AG20443 (cell line): Measurements from ENCODE around the gene PLA2G2C.
A peak's percentile ranks its signal among the peaks of the same experiment; 100 is the strongest.

Experiments
- DNase-seq: peaks from one replicate; pipeline ENCODE4 v3.0.0; 2012; ENCODE audit warnings: low spot score, mixed read lengths

Gene PLA2G2C

DNA sequence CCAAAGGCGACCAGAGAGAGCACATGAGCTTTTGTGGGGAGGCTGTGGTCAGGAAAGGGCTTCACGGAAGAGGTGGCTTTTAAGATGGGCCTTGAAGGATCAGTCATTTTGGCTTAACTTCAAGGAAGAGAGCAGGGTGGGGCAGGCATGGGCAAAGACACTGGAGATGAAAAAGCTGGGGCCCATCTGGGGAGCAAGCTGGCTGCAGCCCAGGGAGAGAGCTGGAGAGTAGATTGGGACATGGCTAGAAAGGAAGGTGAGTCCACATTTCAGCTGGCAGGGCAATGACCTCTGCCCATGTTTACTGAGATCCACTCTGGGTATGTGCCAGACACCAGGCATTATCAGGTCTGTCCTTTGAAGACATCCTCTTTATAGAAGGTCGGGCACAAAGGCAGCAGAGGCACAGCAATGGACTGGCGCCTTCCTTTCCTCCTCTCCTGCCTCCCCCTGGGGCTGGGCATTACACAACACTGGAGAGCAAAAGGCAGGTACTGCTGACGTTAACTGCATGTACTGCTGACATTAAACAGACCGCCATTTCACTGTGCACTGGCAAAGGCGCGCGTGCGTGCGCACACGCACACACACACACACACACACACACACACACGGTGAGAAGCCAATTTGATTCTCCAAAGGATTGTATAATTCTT is 2.6 kb downstream of the PLA2G2C start:
- no peak for DNase-seq

DNA sequence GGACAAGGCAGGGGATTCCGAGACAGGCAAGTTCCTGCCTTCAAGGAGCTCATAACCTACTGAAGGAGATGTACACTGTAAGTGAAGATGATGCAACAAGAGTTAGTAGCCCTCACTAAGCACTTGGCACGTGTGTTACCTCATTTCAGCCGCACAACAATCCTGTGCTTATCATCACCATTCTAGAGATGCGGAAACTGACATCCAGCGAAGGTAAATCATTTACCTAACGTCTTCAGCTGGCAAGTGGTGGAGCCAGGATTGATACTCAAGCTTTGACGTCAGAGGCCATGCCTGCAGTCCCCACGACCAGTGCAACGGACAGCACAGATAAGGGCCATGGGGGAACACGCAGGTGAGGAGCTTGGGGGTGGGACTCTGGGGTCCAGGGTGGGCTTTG is 3.3 kb downstream of the PLA2G2C start:
- DNase-seq, result no peak

GRCh38 chr1:20182415-20182814 is 3.9 kb downstream of the PLA2G2C start:
- no peak for DNase-seq

DNA sequence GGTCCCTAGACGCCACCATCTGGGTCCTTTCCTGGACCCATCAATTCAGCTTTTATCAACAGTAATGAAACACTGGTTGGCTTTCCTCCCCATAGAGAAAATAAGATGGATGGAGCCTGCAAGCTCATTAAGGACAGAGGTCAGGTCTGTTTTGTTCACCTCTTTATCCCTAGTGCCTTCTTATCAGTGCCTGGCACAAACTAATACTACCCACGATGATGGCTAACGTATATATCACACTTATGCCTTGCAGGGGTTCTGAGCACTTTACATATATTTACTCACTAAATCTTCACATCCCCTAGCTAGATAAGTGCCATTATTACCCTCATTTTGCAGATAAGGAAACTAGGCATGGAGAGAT is 5.5 kb downstream of the PLA2G2C start:
- no peak for DNase-seq

DNA sequence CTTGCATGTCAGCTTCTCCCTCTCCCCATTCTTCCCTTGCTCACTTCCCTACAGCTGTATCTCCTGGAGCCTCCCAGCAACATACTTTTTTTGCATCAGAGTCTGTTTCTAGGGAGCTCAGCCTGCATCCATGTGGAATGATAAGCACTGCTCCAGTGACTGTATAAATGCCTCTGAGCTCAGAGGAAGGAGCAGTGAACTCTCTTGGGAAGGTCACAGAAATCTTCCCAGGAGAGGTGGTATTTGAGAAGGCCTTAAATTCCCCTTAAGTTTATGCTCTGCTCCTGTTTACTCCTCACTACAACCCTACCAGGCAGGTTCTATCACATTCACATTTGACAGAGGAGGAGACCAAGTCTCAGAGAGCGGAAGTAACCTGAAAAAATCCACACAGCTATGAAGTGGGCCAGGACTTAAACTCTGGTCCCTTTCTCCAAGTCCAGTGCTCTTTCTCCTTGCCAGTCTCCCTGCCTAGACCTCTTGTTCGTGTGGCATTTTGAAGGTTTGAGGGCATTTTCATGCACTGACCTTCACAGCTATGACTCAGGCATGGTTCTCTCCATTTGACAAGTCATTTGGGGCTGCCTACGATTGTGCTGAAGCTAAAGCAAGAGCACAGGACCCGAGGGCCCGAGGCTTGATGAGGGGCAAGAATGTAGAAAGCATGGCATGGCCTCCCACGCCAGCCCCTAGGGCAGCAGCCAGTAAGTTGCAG is 6.0 kb downstream of the PLA2G2C start:
- DNase-seq, result no peak

GRCh38 chr1:20179371-20180128 is 6.8 kb downstream of the PLA2G2C start:
- DNase-seq, result no peak

GRCh38 chr1:20178634-20179370 is 7.5 kb downstream of the PLA2G2C start:
- no peak for DNase-seq

- DNase-seq, result no peak
These were observed 11.2 kb downstream of the PLA2G2C start for GRCh38 chr1:20174937-20175666.

DNA sequence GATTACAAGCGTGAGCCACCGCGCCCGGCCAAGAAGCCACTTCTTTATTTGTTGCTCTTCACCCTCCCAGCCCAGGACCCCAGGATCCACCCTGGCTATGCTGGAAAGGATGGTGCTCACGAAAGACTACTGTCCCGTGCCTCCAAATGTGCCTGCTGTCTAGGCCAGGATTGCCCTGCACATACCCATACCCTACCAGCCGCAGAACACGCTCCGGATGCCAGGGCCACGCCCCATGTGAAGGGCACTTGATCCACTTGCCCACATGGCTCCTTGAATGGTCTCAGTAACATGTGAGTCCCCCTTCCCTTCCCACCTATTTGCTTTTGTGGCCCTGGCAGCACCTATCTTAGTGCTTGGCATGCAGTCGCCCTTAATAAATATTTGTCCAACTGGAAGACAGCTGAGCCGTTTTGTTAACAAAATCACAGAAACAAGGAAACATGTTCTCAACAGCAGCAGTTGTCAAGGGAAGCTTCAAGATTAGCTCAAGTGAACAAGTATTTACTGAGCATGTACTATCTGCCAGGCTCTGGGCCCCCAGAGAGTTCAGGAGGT is 14.2 kb downstream of the PLA2G2C start:
- no peak for DNase-seq

DNA sequence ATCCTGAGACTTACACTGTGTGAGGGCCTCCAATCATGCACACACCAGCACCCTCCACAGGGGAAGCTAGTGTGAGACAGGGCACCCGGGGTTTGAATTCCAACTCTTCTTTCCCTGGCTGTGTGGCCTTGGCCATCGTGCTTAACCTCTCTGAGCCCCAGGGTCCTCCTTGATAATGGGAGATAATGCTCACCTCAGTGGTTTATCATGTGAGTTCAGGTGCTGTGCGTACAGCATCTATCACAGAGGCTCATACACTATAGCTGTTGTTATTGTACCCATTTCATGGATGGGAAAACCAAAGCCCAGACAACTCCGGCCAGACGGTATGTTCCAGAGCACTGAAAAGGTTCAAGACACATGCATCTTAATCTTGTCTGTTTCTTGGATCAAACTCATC is 16.4 kb downstream of the PLA2G2C start:
- no peak for DNase-seq

DNA sequence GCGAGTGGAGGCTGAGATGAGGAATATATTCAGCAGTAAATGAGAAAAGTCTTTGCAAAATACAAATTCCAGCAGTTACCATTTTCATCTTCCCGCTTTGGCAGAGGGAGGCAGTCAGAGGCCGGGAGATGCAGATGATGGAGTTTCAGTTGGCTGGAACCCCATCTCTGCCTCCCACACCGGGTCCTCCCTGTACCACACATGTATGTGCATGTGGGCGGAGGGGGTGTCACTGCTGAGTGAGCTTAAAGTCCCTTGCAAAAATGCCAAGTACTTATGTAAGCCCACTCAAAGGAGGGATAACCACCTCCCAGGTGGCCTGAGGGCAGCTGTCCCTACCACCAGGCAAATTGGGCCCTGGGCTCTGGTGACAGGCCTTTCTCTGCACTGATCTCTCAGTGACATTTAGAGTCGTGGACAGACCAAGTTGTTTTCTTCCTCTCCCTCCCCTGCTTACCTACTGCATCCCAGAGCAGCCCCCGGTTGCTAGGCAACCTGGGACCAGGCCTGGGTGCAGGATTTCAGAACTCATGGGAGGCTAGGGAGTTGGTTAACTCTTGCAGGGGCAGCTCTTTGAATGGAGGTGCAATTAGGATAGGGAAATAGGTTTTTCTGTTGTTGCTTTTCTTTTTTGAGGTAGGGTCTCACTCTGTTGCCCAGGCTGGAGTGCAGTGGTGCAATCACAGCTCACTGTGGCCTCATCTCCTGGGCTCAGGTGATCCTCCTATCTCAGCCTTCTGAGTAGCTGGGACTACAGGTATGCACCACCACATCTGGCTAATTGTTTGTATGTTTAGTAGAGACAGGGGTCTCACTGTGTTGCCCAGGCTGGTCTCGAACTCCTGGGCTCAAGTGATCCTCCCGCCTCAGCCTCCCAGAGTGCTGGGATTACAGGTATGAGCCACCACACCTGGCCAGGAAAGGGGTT is 17.5 kb downstream of the PLA2G2C start:
- no peak for DNase-seq

DNA sequence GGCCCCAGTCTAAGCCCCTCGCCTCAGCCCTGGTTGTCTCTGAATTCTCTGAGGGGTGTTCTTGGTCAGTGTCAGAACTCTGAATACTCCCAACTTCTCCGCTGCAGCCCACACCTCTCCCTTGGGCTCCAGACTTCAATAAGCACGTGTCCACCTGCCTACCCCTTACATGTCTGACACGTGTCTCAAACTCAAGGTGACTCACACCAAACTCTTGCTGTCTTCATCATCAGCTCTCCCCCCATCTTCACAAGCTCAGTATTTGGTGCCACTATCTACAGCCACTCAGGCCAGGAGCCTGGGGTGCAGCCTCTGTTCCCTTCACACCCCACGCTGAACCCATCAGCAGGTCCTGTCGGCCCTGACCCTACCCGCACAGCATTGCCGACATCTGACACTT is 19.2 kb downstream of the PLA2G2C start:
- DNase-seq, result no peak

GRCh38 chr1:20166051-20166450 is 20.3 kb downstream of the PLA2G2C start:
- DNase-seq, result no peak

- peak; percentile 39 for DNase-seq
These were observed 20.8 kb downstream of the PLA2G2C start for GRCh38 chr1:20165522-20165951.

GRCh38 chr1:20164694-20165202 is 21.6 kb downstream of the PLA2G2C start:
- no peak for DNase-seq

DNA sequence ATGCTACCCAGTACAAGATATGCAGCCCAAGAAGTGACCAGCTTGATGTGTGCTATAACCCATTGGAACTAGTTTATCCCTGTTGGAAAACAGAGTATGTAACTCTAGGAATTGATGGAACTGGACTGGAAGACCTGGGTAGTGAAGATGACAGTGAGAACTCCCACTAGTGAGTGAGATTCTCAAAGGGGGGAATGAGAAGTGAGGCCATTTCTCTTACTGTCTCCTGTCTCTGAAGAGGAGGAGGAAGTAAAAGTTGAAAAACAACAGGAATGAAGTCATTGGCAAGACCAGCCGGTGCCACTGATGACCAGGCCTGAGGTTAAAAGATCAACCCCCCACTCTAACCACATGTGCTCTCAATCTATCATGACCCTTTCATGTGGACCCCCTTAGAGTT is 26.3 kb downstream of the PLA2G2C start:
- no peak for DNase-seq

- no peak for DNase-seq
These were observed 27.8 kb downstream of the PLA2G2C start for GRCh38 chr1:20158358-20159070.

DNA sequence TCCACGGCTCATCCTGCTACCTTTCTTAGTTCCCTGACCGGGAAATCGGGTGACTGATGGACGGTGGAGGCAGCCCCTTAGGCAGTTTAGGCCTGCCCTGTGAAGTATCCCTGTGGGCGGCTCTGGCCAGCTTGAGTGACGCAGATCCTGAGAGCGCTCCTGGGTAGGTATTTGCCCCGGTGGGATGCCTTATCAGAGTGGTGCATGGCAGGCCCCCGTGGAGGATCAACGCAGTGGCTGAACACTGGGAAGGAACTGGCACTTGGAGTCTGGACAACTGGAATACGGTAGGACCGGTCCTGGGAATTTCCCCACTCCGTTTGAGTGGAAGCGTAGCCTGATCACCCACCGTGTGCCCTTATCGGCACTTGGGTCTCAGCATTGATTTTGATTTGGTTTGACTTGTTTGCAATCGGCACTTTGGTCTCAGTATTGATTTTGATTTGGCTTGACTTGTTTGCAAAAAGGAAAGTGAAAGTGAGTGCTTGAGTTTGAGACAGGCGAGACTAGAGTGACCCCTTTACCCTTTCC is 32.0 kb downstream of the PLA2G2C start:
- no peak for DNase-seq

DNA sequence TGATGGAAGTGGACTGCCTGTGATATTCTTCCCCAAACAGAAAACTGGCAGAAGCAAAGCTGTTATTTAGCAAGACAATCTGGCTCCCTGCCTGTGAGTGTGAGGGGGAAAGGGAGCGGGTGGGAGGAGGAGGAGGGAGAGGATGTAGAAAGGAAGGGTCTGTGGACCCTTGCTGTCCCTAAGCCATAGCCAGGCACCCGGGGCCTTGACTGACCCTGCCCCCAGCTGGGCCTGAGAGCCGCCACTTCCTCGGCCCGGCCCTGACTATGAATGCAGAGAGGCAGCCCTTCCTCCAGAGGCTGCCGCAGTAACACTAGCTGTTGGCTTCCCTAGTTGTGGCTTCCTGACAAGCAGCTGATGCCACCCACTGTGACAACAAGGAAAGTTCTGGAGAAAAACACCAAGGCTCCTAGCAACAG is 33.3 kb downstream of the PLA2G2C start:
- DNase-seq, result peak; percentile 57
